CD8-positive, alpha-beta memory T cell (primary cell): Measurements from ENCODE around the gene NTN3. TPM values are rescaled to one million over a fixed set of nuclear protein-coding genes. Genes with fewer than 3 reads are reported as not detected.

Source experiments
- CTCF ChIA-PET: fragments of 350-600 bp; sonication (Branson Sonifier 250); formaldehyde crosslinking; loops from one replicate; lab custom pipeline; 2021; ENCODE audit warnings: antibody characterized with exemption; lab: Charles Lee
- POLR2A ChIA-PET: fragments of 350-600 bp; sonication (Branson Sonifier 250); formaldehyde crosslinking; loops from one replicate; lab custom pipeline; 2021; ENCODE audit warnings: antibody characterized with exemption; lab: Charles Lee
- DNase-seq, 5 donors: peaks; one replicate each; pipeline versions ENCODE4 v3.0.0 to v3.0.0-alpha.2; 2020 to 2022; ENCODE audit warnings: mixed read lengths in 1 of 5
- H3K27ac ChIP-seq: one replicate; pipeline ENCODE4 v1.7.0; 2013; ENCODE audit warnings: low read depth, mild to moderate bottlenecking, low read length, moderate library complexity
- H3K27me3 ChIP-seq: 2 replicates; pipeline ENCODE4 v1.7.0; 2013; ENCODE audit warnings: low read length, mild to moderate bottlenecking; ENCODE audit not compliant: insufficient read depth, poor library complexity, severe bottlenecking
- H3K36me3 ChIP-seq: 2 replicates; pipeline ENCODE4 v1.7.0; 2013; ENCODE audit warnings: mild to moderate bottlenecking, low read length, moderate library complexity; ENCODE audit not compliant: insufficient read depth
- H3K4me1 ChIP-seq: 2 replicates; pipeline ENCODE4 v1.7.0; 2013; ENCODE audit warnings: mild to moderate bottlenecking, low read length, moderate library complexity; ENCODE audit not compliant: insufficient read depth
- H3K4me3 ChIP-seq: 2 replicates; pipeline ENCODE4 v1.7.0; 2013; ENCODE audit warnings: mild to moderate bottlenecking, low read length
- H3K9me3 ChIP-seq: 2 replicates; pipeline ENCODE4 v1.7.0; 2013; ENCODE audit warnings: mild to moderate bottlenecking, low read length
- H3K27ac Mint-ChIP-seq, 8 donors: one replicate each; pipeline ENCODE4 v1.8.0; 2020 to 2021; ENCODE audit warnings: mixed read lengths in 8 of 8, mild to moderate bottlenecking in 6 of 8, inconsistent platforms in 3 of 8, moderate library complexity in 3 of 8
- H3K27me3 Mint-ChIP-seq, 2 donors: one replicate each; pipeline ENCODE4 v1.8.0; 2020 to 2021; ENCODE audit warnings: mixed read lengths in 2 of 2, mild to moderate bottlenecking in 1 of 2, moderate library complexity in 1 of 2
- H3K36me3 Mint-ChIP-seq, 3 donors: one replicate each; pipeline ENCODE4 v1.8.0; 2020 to 2021; ENCODE audit warnings: mixed read lengths in 3 of 3, inconsistent platforms in 1 of 3, mild to moderate bottlenecking in 1 of 3
- H3K4me1 Mint-ChIP-seq, 3 donors: one replicate each; pipeline ENCODE4 v1.8.0; 2020 to 2021; ENCODE audit warnings: mixed read lengths in 3 of 3, inconsistent platforms in 1 of 3, mild to moderate bottlenecking in 1 of 3
- H3K4me3 Mint-ChIP-seq, 7 donors: one replicate each; pipeline ENCODE4 v1.8.0; 2020 to 2021; ENCODE audit warnings: mixed read lengths in 7 of 7, mild to moderate bottlenecking in 6 of 7, moderate library complexity in 4 of 7, inconsistent platforms in 2 of 7
- H3K9me3 Mint-ChIP-seq, 5 donors: one replicate each; pipeline ENCODE4 v1.8.0; 2020 to 2022; ENCODE audit warnings: mixed read lengths in 5 of 5, mild to moderate bottlenecking in 3 of 5, moderate library complexity in 2 of 5, inconsistent platforms in 1 of 5
- polyA plus RNA-seq: library from polyadenylated mRNA; unstranded; fragments of 300-500 nt; fragmentation: Illumina TruSeq; gene quantifications from one replicate; pipeline ENCODE4 v1.2.3, GENCODE V29; 2021
- total RNA-seq, 2 experiments: library from RNA; stranded (reverse); gene quantifications; one replicate each; pipeline ENCODE4 v1.2.3, GENCODE V29; 2021

The NTN3 gene
- total and polyA plus RNA-seq, 3 experiments from 2014 or later = not detected

- Histone ChIP-seq H3K9me3 (no peaks in the 10 kb centered on the region), H3K27ac (no peak overlapping the region), H3K4me3 (no peak overlapping the region), H3K36me3 (no peaks in the 10 kb centered on the region), H3K4me1 (peaks cover 5% of the 10 kb centered on the region), H3K27me3 (peaks cover 19% of the 10 kb centered on the region)
- no peaks in the 10 kb centered on the region for H3K9me3 Mint-ChIP-seq
- no peak for DNase-seq
- ChIA-PET POLR2A (no interaction called here), CTCF (no interaction called here)
- H3K4me1 Mint-ChIP-seq = peaks cover 0 to 14% (median 2%) of the 10 kb centered on the region in 3 donors
- no peak overlapping the region for H3K27ac Mint-ChIP-seq
- peaks cover 20 to 27% of the 10 kb centered on the region in 2 donors for H3K27me3 Mint-ChIP-seq
- no peaks in the 10 kb centered on the region for H3K36me3 Mint-ChIP-seq
- H3K4me3 Mint-ChIP-seq = peak overlapping the region in 1 of 7 donors; percentile 54
These were observed 5.3 kb upstream of the NTN3 start for GRCh38 chr16:2465653-2466415.

DNA sequence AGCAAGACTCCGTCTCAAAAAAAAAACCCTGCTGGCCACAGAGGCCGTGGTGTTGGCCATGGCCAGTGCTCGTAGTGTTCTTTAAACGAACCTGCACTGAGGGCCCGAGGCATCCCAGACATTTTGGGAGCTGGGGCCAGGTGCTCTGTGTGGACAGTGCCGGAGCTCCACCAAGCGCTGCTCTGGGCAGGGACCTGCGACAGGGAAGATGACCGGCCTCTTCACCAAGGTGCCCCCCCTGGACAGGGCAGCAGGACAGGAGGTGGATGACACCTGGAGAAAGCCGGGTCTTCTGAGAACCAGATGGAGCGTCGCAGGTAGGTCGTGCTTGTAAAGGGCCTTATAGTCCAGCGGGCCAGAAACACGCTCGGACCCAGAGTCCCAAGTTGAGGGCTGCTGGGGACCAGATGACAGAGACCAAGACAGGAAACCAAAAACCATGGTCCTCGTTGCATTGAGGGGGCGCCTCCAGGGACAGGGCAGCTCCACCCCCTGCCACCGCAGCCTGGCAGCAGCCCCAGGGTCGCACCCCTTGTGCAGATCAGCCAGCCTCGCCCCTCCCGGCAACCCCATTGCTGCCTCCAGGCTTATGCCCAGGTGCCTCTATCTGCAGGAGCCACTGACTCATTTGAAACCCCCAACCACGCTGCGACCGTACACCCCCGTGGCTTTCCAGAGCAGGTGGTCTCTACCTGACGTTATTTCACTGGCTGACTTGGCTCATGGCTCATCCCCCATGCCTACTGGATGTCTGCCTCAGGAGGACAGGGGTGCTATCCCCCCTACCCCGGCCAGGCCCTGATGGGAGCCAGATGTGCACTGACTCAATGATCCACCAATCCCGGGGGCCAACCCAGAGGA is 4.2 kb upstream of the NTN3 start:
- CTCF ChIA-PET = no interaction called here
- Histone ChIP-seq H3K4me1 (peaks cover 5% of the 10 kb centered on the region), H3K9me3 (no peaks in the 10 kb centered on the region), H3K36me3 (no peaks in the 10 kb centered on the region), H3K4me3 (no peak overlapping the region), H3K27ac (no peak overlapping the region), H3K27me3 (peaks cover 20% of the 10 kb centered on the region)
- POLR2A ChIA-PET = no interaction called here
- Mint-ChIP-seq H3K27me3 (peaks cover 20 to 27% of the 10 kb centered on the region in 2 donors), H3K27ac (peak overlapping the region in 1 of 8 donors; percentile 34), H3K36me3 (no peaks in the 10 kb centered on the region), H3K9me3 (no peaks in the 10 kb centered on the region), H3K4me3 (peak overlapping the region in 2 of 7 donors; percentile 33 to 35), H3K4me1 (peaks cover 0 to 14% (median 2%) of the 10 kb centered on the region in 3 donors)
- DNase-seq = no peak

DNA sequence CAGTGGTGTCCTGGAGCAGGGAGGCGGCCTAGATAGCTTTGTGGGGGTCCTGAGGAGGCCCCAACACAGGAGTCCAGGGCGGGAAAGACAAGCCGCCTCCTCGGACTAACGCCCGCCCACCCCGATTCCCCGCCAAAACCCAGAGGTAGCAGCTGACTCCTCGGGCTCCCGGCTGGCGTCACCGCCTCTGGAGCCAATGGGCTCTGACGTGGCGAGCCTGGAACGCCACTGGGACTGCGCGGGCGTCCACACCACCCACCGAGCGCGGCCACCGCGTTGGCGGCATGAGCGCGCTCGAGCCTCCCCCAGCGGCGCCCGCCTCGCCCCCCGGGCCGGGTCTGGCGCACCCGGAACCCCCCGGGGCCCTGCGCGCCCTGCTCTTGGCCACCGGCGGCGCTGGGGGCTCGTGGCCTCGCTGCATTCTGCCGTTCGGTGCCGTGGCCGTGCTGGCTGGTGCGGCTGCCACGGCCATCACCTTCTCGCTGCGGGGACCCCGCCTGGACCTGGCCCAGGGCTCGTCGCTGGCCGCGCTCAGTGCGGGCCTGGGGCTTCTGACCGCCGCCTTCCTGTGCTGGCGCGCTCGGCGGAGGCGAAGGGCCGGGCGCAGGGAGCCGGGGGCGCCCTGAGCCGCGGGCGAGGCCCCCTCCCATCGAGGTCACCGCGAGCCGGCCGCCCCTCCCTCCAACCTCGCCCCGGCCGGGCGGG is 3.4 kb upstream of the NTN3 start:
- H3K27me3 ChIP-seq = peaks cover 28% of the 10 kb centered on the region
- DNase-seq = no peak
- POLR2A ChIA-PET = no interaction called here

DNA sequence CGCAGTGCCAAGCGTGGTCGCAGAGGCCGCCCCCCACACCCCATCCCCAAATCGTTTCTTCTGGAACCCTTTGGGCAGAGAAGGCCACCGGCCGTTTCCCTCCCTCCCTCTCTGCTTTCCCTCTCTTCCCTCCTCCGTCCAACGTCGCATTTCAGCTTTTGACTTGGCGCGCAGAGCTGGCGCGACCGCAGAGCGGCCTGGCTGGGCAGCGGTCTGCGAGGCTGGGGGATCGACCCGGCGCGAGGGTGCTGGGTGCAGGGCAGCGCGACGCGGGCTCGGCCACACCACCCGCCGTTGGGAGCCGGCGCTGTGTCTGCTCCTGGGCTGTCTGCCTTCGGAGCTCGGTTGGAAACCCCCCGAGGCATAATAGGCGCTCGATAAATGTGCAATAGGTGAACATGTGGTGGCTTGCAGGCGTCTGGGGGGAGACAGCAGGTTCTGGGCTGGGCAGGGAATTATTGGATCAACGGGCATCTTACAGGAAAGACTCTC is 2.8 kb upstream of the NTN3 start:
- H3K4me1 ChIP-seq = peaks cover 9% of the 10 kb centered on the region
- H3K4me1 Mint-ChIP-seq = peaks cover 3 to 19% (median 6%) of the 10 kb centered on the region in 3 donors
- POLR2A ChIA-PET = interaction anchor here (0.5 kb wide), 1 partner anchor 135 kb away, joined by 3 read pairs; no protein-coding TSS in a partner anchor
- H3K4me3 ChIP-seq = no peak overlapping the region
- H3K27ac Mint-ChIP-seq = no peak overlapping the region
- H3K36me3 ChIP-seq = no peaks in the 10 kb centered on the region
- CTCF ChIA-PET = interaction anchor here (1.1 kb wide), 1 partner anchor 39 kb away, joined by 4 read pairs; the partner anchor contains the start of gene CCNF
- peaks cover 34% of the 10 kb centered on the region for H3K27me3 ChIP-seq
- H3K27me3 Mint-ChIP-seq = peaks cover 25 to 32% of the 10 kb centered on the region in 2 donors
- peak overlapping the region in 6 of 7 donors; percentile 15 to 53 (median 28) for H3K4me3 Mint-ChIP-seq
- no peak for DNase-seq
- H3K9me3 ChIP-seq = no peaks in the 10 kb centered on the region
- H3K27ac ChIP-seq = no peak overlapping the region
- no peaks in the 10 kb centered on the region for H3K9me3 Mint-ChIP-seq
- H3K36me3 Mint-ChIP-seq = no peaks in the 10 kb centered on the region

More for the DNA sequence above, 3.4 kb upstream of the NTN3 start:
- H3K36me3 ChIP-seq = no peaks in the 10 kb centered on the region
- H3K4me3 Mint-ChIP-seq = no peak overlapping the region
- peaks cover 5% of the 10 kb centered on the region for H3K4me1 ChIP-seq
- no peak overlapping the region for H3K27ac ChIP-seq
- no peaks in the 10 kb centered on the region for H3K9me3 ChIP-seq
- no peak overlapping the region for H3K4me3 ChIP-seq
- peaks cover 20 to 27% of the 10 kb centered on the region in 2 donors for H3K27me3 Mint-ChIP-seq
- CTCF ChIA-PET = no interaction called here
- no peaks in the 10 kb centered on the region for H3K9me3 Mint-ChIP-seq
- H3K36me3 Mint-ChIP-seq = no peaks in the 10 kb centered on the region
- H3K4me1 Mint-ChIP-seq = peaks cover 0 to 14% (median 2%) of the 10 kb centered on the region in 3 donors
- H3K27ac Mint-ChIP-seq = peak overlapping the region in 1 of 8 donors; percentile 34

GRCh38 chr16:2468725-2469398 is 2.2 kb upstream of the NTN3 start:
- Histone ChIP-seq H3K9me3 (no peaks in the 10 kb centered on the region), H3K27ac (no peak overlapping the region), H3K27me3 (peaks cover 36% of the 10 kb centered on the region), H3K4me1 (peaks cover 12% of the 10 kb centered on the region), H3K36me3 (no peaks in the 10 kb centered on the region), H3K4me3 (no peak overlapping the region)
- no peaks in the 10 kb centered on the region for H3K36me3 Mint-ChIP-seq
- H3K27ac Mint-ChIP-seq = no peak overlapping the region
- no peak for DNase-seq
- ChIA-PET CTCF (interaction anchor here (1.1 kb wide), 1 partner anchor 39 kb away, joined by 4 read pairs; the partner anchor contains the start of gene CCNF), POLR2A (interaction anchor here (0.5 kb wide), 1 partner anchor 135 kb away, joined by 3 read pairs; no protein-coding TSS in a partner anchor)
- H3K27me3 Mint-ChIP-seq = peaks cover 25 to 34% of the 10 kb centered on the region in 2 donors
- H3K9me3 Mint-ChIP-seq = no peaks in the 10 kb centered on the region
- H3K4me1 Mint-ChIP-seq = peaks cover 3 to 22% (median 8%) of the 10 kb centered on the region in 3 donors
- peak overlapping the region in 6 of 7 donors; percentile 15 to 53 (median 28) for H3K4me3 Mint-ChIP-seq

DNA sequence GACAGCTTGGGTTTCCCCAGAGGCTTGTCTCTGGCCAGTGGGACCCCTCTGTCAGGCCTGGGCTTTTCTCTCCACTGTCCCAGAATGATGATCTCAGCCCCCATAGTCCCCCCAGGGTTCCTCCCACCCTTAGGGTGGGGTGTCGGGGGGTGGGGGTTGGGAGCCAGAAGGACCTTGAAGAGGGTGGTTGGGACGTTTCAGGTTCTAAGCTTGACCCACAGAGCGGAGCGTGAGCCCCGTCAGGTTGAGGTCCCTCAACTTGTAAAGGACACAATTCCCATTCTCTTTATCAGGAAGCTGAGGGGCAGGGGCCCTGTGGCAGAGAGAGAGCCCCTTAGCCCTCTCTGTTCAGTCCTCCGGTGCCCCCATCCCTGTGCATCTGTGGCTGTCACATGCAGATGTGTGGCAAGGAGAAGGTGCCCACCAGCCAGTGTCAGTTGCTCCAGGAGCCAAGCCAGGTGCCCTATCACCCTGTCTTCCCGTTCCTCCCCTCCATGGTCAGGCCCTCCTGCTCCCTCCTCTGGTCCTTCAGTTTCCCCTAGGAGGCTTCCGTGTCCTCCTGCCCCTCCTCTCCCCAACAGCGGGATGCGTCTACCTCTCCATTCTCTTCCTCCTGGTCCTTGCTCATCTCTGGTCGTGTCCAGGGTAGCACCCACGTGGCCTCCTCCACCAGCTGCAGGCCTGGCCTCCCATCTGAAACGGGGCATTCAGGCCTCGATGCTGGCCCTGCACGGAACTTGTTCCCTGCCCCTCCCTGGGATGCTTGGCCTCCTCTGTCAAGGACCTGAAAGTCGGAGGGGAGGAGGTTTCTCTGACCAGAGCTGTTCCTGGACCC is 1.5 kb upstream of the NTN3 start:
- peak overlapping the region in 2 of 7 donors; percentile 4 to 20 for H3K4me3 Mint-ChIP-seq
- CTCF ChIA-PET = interaction anchor here (1.1 kb wide), 1 partner anchor 40 kb away, joined by 4 read pairs; the partner anchor contains the start of gene CCNF
- H3K27ac Mint-ChIP-seq = no peak overlapping the region
- no peaks in the 10 kb centered on the region for H3K9me3 Mint-ChIP-seq
- no peaks in the 10 kb centered on the region for H3K36me3 Mint-ChIP-seq
- DNase-seq = no peak
- Histone ChIP-seq H3K4me1 (peaks cover 12% of the 10 kb centered on the region), H3K36me3 (no peaks in the 10 kb centered on the region), H3K27me3 (peaks cover 36% of the 10 kb centered on the region), H3K4me3 (no peak overlapping the region), H3K27ac (no peak overlapping the region), H3K9me3 (no peaks in the 10 kb centered on the region)
- POLR2A ChIA-PET = interaction anchor here (1.1 kb wide), 1 partner anchor 10 kb away, joined by 3 read pairs; the partner anchor contains the start of gene TEDC2
- H3K4me1 Mint-ChIP-seq = peaks cover 3 to 22% (median 8%) of the 10 kb centered on the region in 3 donors
- peaks cover 25 to 34% of the 10 kb centered on the region in 2 donors for H3K27me3 Mint-ChIP-seq
